HepG2 (cell line): ENCODE data around the gene C22orf31. TPM values are rescaled to one million over a fixed set of nuclear protein-coding genes. Genes with fewer than 3 reads are reported as not detected.
A peak's percentile ranks its signal among the peaks of the same experiment; 100 is the strongest.

Experiments used
- ATF1 ChIP-seq: IDR thresholded peaks from 2 replicates; pipeline ENCODE4 v1.6.1; 2016; ENCODE audit warnings: mild to moderate bottlenecking, control low read depth
- BORCS8-MEF2B ChIP-seq: sonication (generic); formaldehyde crosslinking; IDR thresholded peaks from 2 replicates; pipeline ENCODE4 v1.8.0; 2022; ENCODE audit warnings: mild to moderate bottlenecking, missing genetic modification reagents
- CCDC6 ChIP-seq: sonication (generic); formaldehyde crosslinking; IDR thresholded peaks from 2 replicates; pipeline ENCODE4 v1.8.1; 2022; ENCODE audit warnings: mild to moderate bottlenecking, missing genetic modification reagents, moderate library complexity
- E2F1 ChIP-seq: sonication (generic); formaldehyde crosslinking; IDR thresholded peaks from 2 replicates; pipeline ENCODE4 v1.5.0; 2020; ENCODE audit warnings: missing genetic modification reagents
- GABPB1 ChIP-seq: IDR thresholded peaks from 2 replicates; pipeline ENCODE4 v1.6.1; 2016; ENCODE audit warnings: mild to moderate bottlenecking, missing genetic modification reagents, moderate library complexity, missing compliant biosample characterization
- HMG20A ChIP-seq: IDR thresholded peaks from 2 replicates; pipeline ENCODE4 v1.6.1; 2016; ENCODE audit warnings: borderline replicate concordance
- HNRNPLL ChIP-seq: fragments of 200-400 bp; formaldehyde crosslinking; IDR thresholded peaks from 2 replicates; pipeline ENCODE4 v1.6.1; 2017; ENCODE audit warnings: mild to moderate bottlenecking, low read depth, low read length; ENCODE audit not compliant: poor library complexity, severe bottlenecking
- KDM4B ChIP-seq: sonication (generic); formaldehyde crosslinking; IDR thresholded peaks from 2 replicates; pipeline ENCODE4 v1.4.0; 2020; ENCODE audit warnings: missing genetic modification reagents
- KLF6 ChIP-seq: IDR thresholded peaks from 2 replicates; pipeline ENCODE4 v1.8.0; 2016; ENCODE audit warnings: missing biosample characterization, missing genetic modification reagents
- MYC ChIP-seq: sonication (generic); formaldehyde crosslinking; IDR thresholded peaks from 2 replicates; pipeline ENCODE4 v1.9.0; 2021; ENCODE audit warnings: missing genetic modification reagents, borderline replicate concordance
- PBX2 ChIP-seq: IDR thresholded peaks from 2 replicates; pipeline ENCODE4 v1.6.1; 2016; ENCODE audit warnings: control low read depth
- RBM39 ChIP-seq: fragments of 200-400 bp; formaldehyde crosslinking; IDR thresholded peaks from one replicate; pipeline ENCODE4 v1.6.1; 2018; ENCODE audit warnings: antibody characterized with exemption, mild to moderate bottlenecking, low read depth, low read length; ENCODE audit not compliant: poor library complexity, severe bottlenecking
- SOX13 ChIP-seq, 3 experiments: fragments of 450-650 bp in 1 of 3; sonication (generic) in 1 of 3; formaldehyde crosslinking in 1 of 3; IDR thresholded peaks in 2 of 3; conservative IDR thresholded peaks in 1 of 3; 2 replicates each; pipeline versions ENCODE4 v1.5.0 to v1.6.1; 2016 to 2020; ENCODE audit warnings: antibody characterized with exemption in 1 of 3, mild to moderate bottlenecking in 1 of 3, missing compliant biosample characterization in 1 of 3, missing genetic modification reagents in 1 of 3, moderate library complexity in 1 of 3
- TBX3 ChIP-seq: fragments of 450-650 bp; IDR thresholded peaks from 2 replicates; pipeline ENCODE4 v1.6.1; 2017; ENCODE audit warnings: antibody characterized with exemption, mild to moderate bottlenecking, inconsistent platforms, borderline replicate concordance
- TCF7 ChIP-seq: sonication (generic); IDR thresholded peaks from 2 replicates; pipeline ENCODE4 v1.6.1; 2016; ENCODE audit warnings: antibody characterized with exemption, low read depth
- UBTF ChIP-seq: sonication (generic); formaldehyde crosslinking; IDR thresholded peaks from 2 replicates; pipeline ENCODE4 v1.4.0; 2020; ENCODE audit warnings: mild to moderate bottlenecking, missing genetic modification reagents
- ZNF382 ChIP-seq: sonication (generic); formaldehyde crosslinking; IDR thresholded peaks from 2 replicates; pipeline ENCODE4 v1.5.0; 2020; ENCODE audit warnings: missing genetic modification reagents, mild to moderate bottlenecking, borderline replicate concordance
- ZNF580 ChIP-seq: IDR thresholded peaks from 2 replicates; pipeline ENCODE4 v1.6.1; 2016; ENCODE audit warnings: low read depth, borderline replicate concordance
- ZNF709 ChIP-seq: sonication (generic); formaldehyde crosslinking; IDR thresholded peaks from 2 replicates; pipeline ENCODE4 v1.5.0; 2020; ENCODE audit warnings: mild to moderate bottlenecking, missing genetic modification reagents
- ZNF710 ChIP-seq: sonication (generic); formaldehyde crosslinking; IDR thresholded peaks from 2 replicates; pipeline ENCODE4 v1.5.0; 2020; ENCODE audit warnings: mild to moderate bottlenecking, missing genetic modification reagents, borderline replicate concordance
- ZNF749 ChIP-seq: sonication (generic); formaldehyde crosslinking; IDR thresholded peaks from 2 replicates; pipeline ENCODE4 v1.8.0; 2022; ENCODE audit warnings: mild to moderate bottlenecking, missing genetic modification reagents, moderate library complexity, borderline replicate concordance
- polyA plus RNA-seq, 8 experiments: library from polyadenylated mRNA; depleted of rRNA in 3 of 8; stranded (reverse) in 7 of 8; unstranded in 1 of 8; fragments of >200 nt; fragmentation: Illumina TruSeq in 4 of 8; extraction: Trizol in 4 of 8; gene quantifications; 2 replicates each; pipeline versions ENCODE4 v1.2.1 to v1.2.3, GENCODE V29; 2011 to 2016; ENCODE audit warnings: low read depth in 4 of 8, missing spikeins in 1 of 8, mixed read lengths in 1 of 8; ENCODE audit not compliant: insufficient read depth in 1 of 8
- total RNA-seq, 5 experiments: library from RNA; depleted of rRNA; stranded (reverse); fragments of >200 nt; fragmentation: Illumina TruSeq; extraction: Trizol; gene quantifications; 2 replicates each; pipeline ENCODE4 v1.2.3, GENCODE V29; 2016; ENCODE audit warnings: low read depth in 1 of 5

C22orf31 gene
- total and polyA plus RNA-seq, 2 of the 13 experiments (the other 11 are each of a cell fraction or from before 2014, with no cell fraction given): not detected

GRCh38 chr22:29071261-29072045 is 9.8 kb upstream of the C22orf31 start (continued):
- 0 out of 2 replicates have a peak, but pooled peaks have one; percentile 25 for TF ChIP-seq ZNF580 (CRISPR knock-in tag)
- no peak for TF ChIP-seq KDM4B
- TF ChIP-seq ATF1: no peak
- peak; percentile 88 for TF ChIP-seq E2F1 (CRISPR knock-in tag)
- TF ChIP-seq ZNF709: no peak
- TF ChIP-seq TCF7: peak; percentile 38; the same call in 1 of the 2 replicates
- TF ChIP-seq HNRNPLL: peak; percentile 89
- no peak for TF ChIP-seq TBX3
- TF ChIP-seq BORCS8-MEF2B (CRISPR knock-in tag): peak; percentile 35; the same call in 1 of the 2 replicates
- TF ChIP-seq ZNF749 (CRISPR knock-in tag): no peak
- peak; percentile 17 for TF ChIP-seq RBM39
- TF ChIP-seq ZNF382 (CRISPR knock-in tag): no peak
- no peak for TF ChIP-seq PBX2 (CRISPR knock-in tag)
- 0 out of 2 replicates have a peak, but pooled peaks have one; percentile 49 for TF ChIP-seq GABPB1 (CRISPR knock-in tag)
- 0 out of 2 replicates have a peak, but pooled peaks have one; percentile 35 for TF ChIP-seq KLF6
- no peak for TF ChIP-seq SOX13 (IDR thresholded peaks at IDR 0.05)
- 0 out of 4 replicates have a peak, but pooled peaks of 1 of the 2 experiments have one; percentile 21 for TF ChIP-seq SOX13 (CRISPR knock-in tag; conservative IDR thresholded peaks at IDR 0.05 in 1 of 2, IDR thresholded peaks at IDR 0.05 in 1 of 2)
- peak; percentile 62 for TF ChIP-seq UBTF (CRISPR knock-in tag)
- TF ChIP-seq MYC (CRISPR knock-in tag): peak; percentile 58; the same call in 1 of the 2 replicates
- no peak for TF ChIP-seq ZNF710 (CRISPR knock-in tag)
- peak; percentile 19; the same call in 1 of the 2 replicates for TF ChIP-seq CCDC6 (CRISPR knock-in tag)
- TF ChIP-seq HMG20A (CRISPR knock-in tag): peak; percentile 22; the same call in 1 of the 2 replicates
